Measurements from ENCODE around the gene ZDHHC3. TPM values are rescaled to one million over a fixed set of nuclear protein-coding genes. Genes with fewer than 3 reads are reported as not detected.

The ZDHHC3 gene
- total RNA-seq, 6 donors from 2014 or later = 98.0 to 179 (median 115) TPM

DNA sequence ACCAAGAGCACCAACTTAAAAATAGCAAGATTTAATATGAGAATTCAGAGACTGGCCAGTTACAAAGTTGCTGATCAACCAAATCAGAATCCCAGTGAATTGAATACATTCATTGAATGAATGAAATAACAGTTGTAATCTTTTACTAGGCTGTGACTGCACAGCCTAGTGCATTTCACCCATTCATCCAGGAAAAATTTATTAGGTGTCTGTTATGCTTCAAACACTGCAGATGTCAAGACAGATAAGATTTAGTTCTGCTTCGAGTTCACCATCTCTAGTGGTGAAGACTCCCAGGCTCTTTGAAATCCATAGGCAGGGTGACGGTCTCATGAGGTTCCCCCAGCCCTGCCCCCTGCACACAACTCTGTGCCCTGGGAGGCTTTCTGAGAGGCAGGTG is 72.7 kb downstream of the ZDHHC3 start:
- ATAC-seq (ENCODE audit: low FRiP score in 2 of 2) = no peak
- 42 to 50% methylated on average over 2 of the region's 2 CpGs for WGBS, 2 donors
- TF ChIP-seq, protein P1, sequence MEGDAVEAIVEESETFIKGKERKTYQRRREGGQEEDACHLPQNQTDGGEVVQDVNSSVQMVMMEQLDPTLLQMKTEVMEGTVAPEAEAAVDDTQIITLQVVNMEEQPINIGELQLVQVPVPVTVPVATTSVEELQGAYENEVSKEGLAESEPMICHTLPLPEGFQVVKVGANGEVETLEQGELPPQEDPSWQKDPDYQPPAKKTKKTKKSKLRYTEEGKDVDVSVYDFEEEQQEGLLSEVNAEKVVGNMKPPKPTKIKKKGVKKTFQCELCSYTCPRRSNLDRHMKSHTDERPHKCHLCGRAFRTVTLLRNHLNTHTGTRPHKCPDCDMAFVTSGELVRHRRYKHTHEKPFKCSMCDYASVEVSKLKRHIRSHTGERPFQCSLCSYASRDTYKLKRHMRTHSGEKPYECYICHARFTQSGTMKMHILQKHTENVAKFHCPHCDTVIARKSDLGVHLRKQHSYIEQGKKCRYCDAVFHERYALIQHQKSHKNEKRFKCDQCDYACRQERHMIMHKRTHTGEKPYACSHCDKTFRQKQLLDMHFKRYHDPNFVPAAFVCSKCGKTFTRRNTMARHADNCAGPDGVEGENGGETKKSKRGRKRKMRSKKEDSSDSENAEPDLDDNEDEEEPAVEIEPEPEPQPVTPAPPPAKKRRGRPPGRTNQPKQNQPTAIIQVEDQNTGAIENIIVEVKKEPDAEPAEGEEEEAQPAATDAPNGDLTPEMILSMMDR (IDR thresholded peaks at IDR 0.05) = no peak
- TF ChIP-seq POLR2AphosphoS5 (IDR thresholded peaks at IDR 0.05) (no peak), EP300 (IDR thresholded peaks at IDR 0.05) (no peak), POLR2A (IDR thresholded peaks at IDR 0.05) (no peak)
- Histone ChIP-seq H3K4me3 (no peak overlapping the region), H3K27ac (no peak overlapping the region), H3K36me3 (no peaks in the 10 kb centered on the region), H3K4me1 (no peaks in the 10 kb centered on the region), H3K9me3 (no peaks in the 10 kb centered on the region), H3K27me3 (no peaks in the 10 kb centered on the region)
- DNase-seq = no peak

DNA sequence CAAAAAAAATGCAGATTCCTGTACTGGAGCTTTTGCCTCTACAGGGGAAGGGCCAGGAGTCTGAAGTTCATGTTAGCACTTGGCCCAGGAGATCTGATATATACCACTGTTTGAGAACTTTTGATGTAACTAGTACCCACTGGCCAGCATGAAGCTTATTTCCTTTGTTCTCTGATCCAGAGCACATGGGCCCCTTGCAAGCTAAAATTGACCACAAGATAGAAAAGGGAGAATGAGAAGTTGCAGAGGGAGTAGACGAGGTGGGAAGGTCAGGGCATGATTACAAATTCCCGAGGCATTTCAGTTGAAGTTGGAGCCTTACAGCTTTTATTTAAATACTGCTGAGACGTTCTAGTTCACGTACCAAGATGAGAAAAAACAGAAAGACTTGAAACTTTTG is 73.3 kb downstream of the ZDHHC3 start:
- no peak for TF ChIP-seq POLR2AphosphoS5 (IDR thresholded peaks at IDR 0.05)
- no peak for TF ChIP-seq POLR2A (IDR thresholded peaks at IDR 0.05)
- no peak for TF ChIP-seq EP300 (IDR thresholded peaks at IDR 0.05)
- TF ChIP-seq, protein P1 (IDR thresholded peaks at IDR 0.05) = no peak
- ATAC-seq (ENCODE audit: low FRiP score in 2 of 2) (no peak), DNase-seq (no peak)
- 56 to 67% methylated on average over 4 of the region's 4 CpGs for WGBS, 2 donors
- no peak overlapping the region for H3K4me3 ChIP-seq
- no peaks in the 10 kb centered on the region for H3K36me3 ChIP-seq
- no peaks in the 10 kb centered on the region for H3K27me3 ChIP-seq
- no peaks in the 10 kb centered on the region for H3K4me1 ChIP-seq
- no peak overlapping the region for H3K27ac ChIP-seq
- no peaks in the 10 kb centered on the region for H3K9me3 ChIP-seq

DNA sequence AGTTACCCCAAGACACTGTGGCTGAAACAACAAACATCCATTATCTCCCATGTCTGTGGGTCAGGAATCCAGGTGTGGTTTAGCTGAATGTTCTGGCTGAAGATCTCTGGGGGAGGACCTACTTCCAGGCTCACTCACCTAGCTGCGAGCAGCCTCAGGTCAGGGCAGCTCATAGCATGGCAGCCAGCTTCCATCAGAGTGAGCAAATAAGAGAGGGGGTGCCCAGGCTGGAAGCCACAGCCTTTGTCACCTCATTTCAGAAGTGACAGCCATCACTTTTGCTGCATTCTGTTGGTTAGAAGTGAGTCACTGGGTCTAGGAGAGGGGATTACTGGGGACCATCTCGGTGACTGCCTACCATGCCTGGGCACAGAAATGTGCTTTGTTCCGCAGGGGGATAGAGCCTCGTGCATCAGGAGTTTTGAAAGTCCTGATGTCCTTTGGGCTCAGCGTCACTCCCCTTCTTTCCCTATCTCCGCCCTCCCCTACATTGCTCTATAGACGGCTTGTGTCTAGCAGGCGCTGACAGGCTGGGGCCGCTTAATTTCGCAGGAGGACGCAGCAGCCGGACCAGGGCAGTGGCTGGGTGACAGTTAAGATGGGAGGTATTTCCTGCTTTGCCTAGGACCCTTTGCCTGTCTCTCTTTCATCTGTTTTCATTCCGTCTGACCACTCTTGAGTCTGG is 76.1 kb downstream of the ZDHHC3 start:
- Histone ChIP-seq H3K9me3 (no peaks in the 10 kb centered on the region), H3K4me3 (no peak overlapping the region), H3K27me3 (no peaks in the 10 kb centered on the region), H3K4me1 (no peaks in the 10 kb centered on the region), H3K27ac (no peak overlapping the region), H3K36me3 (no peaks in the 10 kb centered on the region)
- no peak for ATAC-seq (ENCODE audit: low FRiP score in 2 of 2)
- TF ChIP-seq POLR2A (IDR thresholded peaks at IDR 0.05) (no peak), POLR2AphosphoS5 (IDR thresholded peaks at IDR 0.05) (no peak)
- TF ChIP-seq, protein P1 (IDR thresholded peaks at IDR 0.05) = no peak
- WGBS, 2 donors = 61 to 62% methylated on average over 12 to 13 of the region's 13 CpGs
- DNase-seq = no peak

DNA sequence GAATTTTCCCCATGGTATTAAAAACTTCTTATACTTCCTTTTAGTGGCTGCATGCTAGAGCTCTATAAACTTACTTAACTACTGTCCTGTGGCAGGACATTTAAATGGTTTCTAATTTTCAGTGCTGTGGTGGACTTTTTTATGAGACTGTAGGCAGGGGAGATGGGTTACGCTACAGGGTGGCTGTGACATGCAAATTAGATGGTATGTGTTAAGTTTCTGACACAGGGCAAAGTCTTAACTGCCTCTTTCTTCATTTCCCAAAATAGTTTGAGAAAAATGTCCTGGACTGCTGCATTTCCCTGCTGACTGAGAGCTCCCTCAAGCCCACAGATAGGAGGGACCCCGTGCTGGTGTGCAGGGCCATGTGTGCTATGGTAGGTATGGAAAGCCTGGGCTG is 79.5 kb downstream of the ZDHHC3 start:
- no peak for ATAC-seq (ENCODE audit: low FRiP score in 2 of 2)
- H3K9me3 ChIP-seq = no peaks in the 10 kb centered on the region
- WGBS, 2 donors = 80 to 84% methylated on average over 2 of the region's 2 CpGs

More for the DNA sequence above, 79.5 kb downstream of the ZDHHC3 start:
- H3K36me3 ChIP-seq = no peaks in the 10 kb centered on the region
- no peak for DNase-seq
- H3K4me3 ChIP-seq = no peak overlapping the region
- H3K4me1 ChIP-seq = no peaks in the 10 kb centered on the region
- H3K27ac ChIP-seq = no peak overlapping the region
- TF ChIP-seq POLR2A (IDR thresholded peaks at IDR 0.05) (no peak), POLR2AphosphoS5 (IDR thresholded peaks at IDR 0.05) (no peak), EP300 (IDR thresholded peaks at IDR 0.05) (no peak)
- TF ChIP-seq, protein P1 (IDR thresholded peaks at IDR 0.05) = no peak
- no peaks in the 10 kb centered on the region for H3K27me3 ChIP-seq
